Left ventricle myocardium inferior (tissue), 1 donor: ENCODE results near the gene NPAS2. TPM values are rescaled to one million over a fixed set of nuclear protein-coding genes. Genes with fewer than 3 reads are reported as not detected.

Source experiments
- DNase-seq: peaks from one replicate; pipeline ENCODE4 v3.0.0-alpha.2; 2020
- H3K27ac ChIP-seq: fragments of 200-600 bp; replicated peaks from 2 replicates; pipeline ENCODE4 v1.8.0; 2021
- H3K27me3 ChIP-seq: fragments of 200-600 bp; 2 replicates; pipeline ENCODE4 v1.8.0; 2021; ENCODE audit warnings: low read depth
- H3K36me3 ChIP-seq: fragments of 200-600 bp; 2 replicates; pipeline ENCODE4 v1.8.0; 2021
- H3K4me1 ChIP-seq: fragments of 200-600 bp; 2 replicates; pipeline ENCODE4 v1.8.0; 2021
- H3K4me3 ChIP-seq: fragments of 200-600 bp; 2 replicates; pipeline ENCODE4 v1.8.0; 2021; ENCODE audit warnings: mild to moderate bottlenecking, moderate library complexity
- H3K9me3 ChIP-seq: fragments of 200-600 bp; replicated peaks from 2 replicates; pipeline ENCODE4 v1.8.0; 2021
- CTCF ChIP-seq: fragments of 200-600 bp; IDR thresholded peaks from 2 replicates; pipeline ENCODE4 v1.8.0; 2021; ENCODE audit warnings: antibody characterized with exemption, mild to moderate bottlenecking, borderline replicate concordance
- intact Hi-C: fragments of 100-400 bp; cut with micrococcal nuclease; formaldehyde crosslinking; loops from one replicate; pipeline ENCODE4 v1.11.0; 2022
- total RNA-seq: library from RNA; stranded (reverse); fragmentation: NEBNext Ultra II Directional; extraction: Animal tissue kit (Norgen Biotek cat#: 25700); gene quantifications from one replicate; pipeline ENCODE4 v1.2.1, GENCODE V29; 2021
- donor health status: DM: no; HTN: yes; CAD: no; lungs with severe emphysema.

The NPAS2 gene
- total RNA-seq, 1 donor from 2014 or later, result 51.0 TPM

GRCh38 chr2:100945930-100946607 is 126.1 kb downstream of the NPAS2 start:
- Histone ChIP-seq H3K9me3 (no peaks in the 10 kb centered on the region), H3K4me3 (no peak overlapping the region), H3K27me3 (no peaks in the 10 kb centered on the region), H3K36me3 (peaks cover 31% of the 10 kb centered on the region), H3K27ac (no peak overlapping the region), H3K4me1 (peaks cover 5% of the 10 kb centered on the region)
- intact Hi-C loops, result no loop called here
- no peak for TF ChIP-seq CTCF
- DNase-seq, result no peak

- Histone ChIP-seq H3K9me3 (no peaks in the 10 kb centered on the region), H3K36me3 (peaks cover 32% of the 10 kb centered on the region), H3K4me3 (no peak overlapping the region), H3K27me3 (no peaks in the 10 kb centered on the region), H3K4me1 (no peaks in the 10 kb centered on the region), H3K27ac (no peak overlapping the region)
- no peak for TF ChIP-seq CTCF
- intact Hi-C loops, result no loop called here
- no peak for DNase-seq
These were observed 129.2 kb downstream of the NPAS2 start for GRCh38 chr2:100948942-100949811.

GRCh38 chr2:100952512-100952911 is 132.6 kb downstream of the NPAS2 start:
- TF ChIP-seq CTCF, result no peak
- Histone ChIP-seq H3K27me3 (no peaks in the 10 kb centered on the region), H3K27ac (no peak overlapping the region), H3K9me3 (no peaks in the 10 kb centered on the region), H3K36me3 (peaks cover 32% of the 10 kb centered on the region), H3K4me3 (no peak overlapping the region), H3K4me1 (peaks cover 16% of the 10 kb centered on the region)
- intact Hi-C loops, result no loop called here
- no peak for DNase-seq

GRCh38 chr2:100953406-100954043 is 133.6 kb downstream of the NPAS2 start:
- intact Hi-C loops, result no loop called here
- no peak overlapping the region for H3K27ac ChIP-seq
- TF ChIP-seq CTCF, result no peak

GRCh38 chr2:100954044-100954420 is 134.1 kb downstream of the NPAS2 start:
- Histone ChIP-seq H3K4me3 (no peak overlapping the region), H3K9me3 (no peaks in the 10 kb centered on the region), H3K36me3 (peaks cover 29% of the 10 kb centered on the region), H3K27ac (no peak overlapping the region), H3K27me3 (no peaks in the 10 kb centered on the region), H3K4me1 (peaks cover 31% of the 10 kb centered on the region)
- intact Hi-C loops, result no loop called here
- no peak for TF ChIP-seq CTCF
- DNase-seq, result no peak

More at GRCh38 chr2:100953406-100954043, 133.6 kb downstream of the NPAS2 start:
- peaks cover 32% of the 10 kb centered on the region for H3K36me3 ChIP-seq
- no peaks in the 10 kb centered on the region for H3K27me3 ChIP-seq
- H3K4me3 ChIP-seq, result no peak overlapping the region
- DNase-seq, result no peak
- H3K4me1 ChIP-seq, result peaks cover 26% of the 10 kb centered on the region
- H3K9me3 ChIP-seq, result no peaks in the 10 kb centered on the region
